GM12878 (cell line): Measurements from ENCODE around the gene RGSL1. TPM values are rescaled to one million over a fixed set of nuclear protein-coding genes. Genes with fewer than 3 reads are reported as not detected.
A peak's percentile ranks its signal among the peaks of the same experiment; 100 is the strongest.

Experiments
- ATAC-seq: fragments of 200-7000 bp; cut with Tn5 transposase; 3 replicates; pipeline ENCODE4 v1.9.1; 2020; ENCODE audit warnings: mild to moderate bottlenecking, moderate library complexity
- BruUV-seq: library from RNA; stranded (reverse); fragments of 400-500 nt; replicated peaks from 2 replicates; lab custom pipeline; 2021; lab: Mats Ljungman, UMichigan
- CTCF ChIA-PET: fragments of 300-600 bp; sonication (Branson Sonifier 250); formaldehyde crosslinking; extraction: SDS; loops from one replicate; lab custom pipeline; 2021; ENCODE audit warnings: inconsistent platforms; lab: Yijun Ruan, JAX
- POLR2A ChIA-PET: fragments of 350-600 bp; formaldehyde crosslinking; extraction: SDS; loops from one replicate; lab custom pipeline; 2021; ENCODE audit warnings: inconsistent platforms; lab: Charles Lee
- RAD21 ChIA-PET: fragments of 300-600 bp; sonication (Branson Sonifier 250); formaldehyde crosslinking; loops from one replicate; lab custom pipeline; 2023; ENCODE audit warnings: antibody characterized with exemption; ENCODE audit not compliant: unreplicated experiment; lab: Charles Lee
- SMC1A ChIA-PET: fragments of 300-600 bp; sonication (Branson Sonifier 250); formaldehyde crosslinking; loops from one replicate; lab custom pipeline; 2023; ENCODE audit not compliant: unreplicated experiment, uncharacterized antibody; lab: Charles Lee
- DNase-seq: peaks from one replicate; pipeline ENCODE4 v3.0.0-alpha.2; 2011; ENCODE audit warnings: low read depth, low spot score
- FAIRE-seq: peaks from 3 replicates; lab custom pipeline; 2011; peaks lifted over from hg19 to GRCh38; lab: Jason Lieb, UNC
- H2AFZ ChIP-seq: 2 replicates; pipeline ENCODE4 v1.6.0; 2011; ENCODE audit warnings: low read depth, low read length, control low read depth; ENCODE audit not compliant: control insufficient read depth
- H3K27ac ChIP-seq: 2 replicates; pipeline ENCODE4 v1.5.1; 2011; ENCODE audit warnings: control low read depth; ENCODE audit not compliant: control insufficient read depth, insufficient read depth
- H3K27me3 ChIP-seq, 2 experiments: replicated peaks in 1 of 2; 2 replicates each; pipeline versions ENCODE4 v1.6.0 to v1.6.1; 2011; ENCODE audit warnings: low read length in 1 of 2; ENCODE audit not compliant: control insufficient read depth in 2 of 2, insufficient read depth in 2 of 2
- H3K36me3 ChIP-seq, 2 experiments: 2 replicates each; pipeline ENCODE4 v1.5.1; 2011; ENCODE audit warnings: low read length in 1 of 2; ENCODE audit not compliant: control insufficient read depth in 2 of 2, insufficient read depth in 2 of 2
- H3K4me1 ChIP-seq: 2 replicates; pipeline ENCODE4 v1.6.1; 2011; ENCODE audit warnings: mild to moderate bottlenecking, low read length, moderate library complexity, mixed read lengths; ENCODE audit not compliant: control insufficient read depth, insufficient read depth
- H3K4me2 ChIP-seq: 2 replicates; pipeline ENCODE4 v1.6.0; 2011; ENCODE audit warnings: control low read depth; ENCODE audit not compliant: control insufficient read depth, insufficient read depth
- H3K4me3 ChIP-seq: fragments of 200-600 bp; sonication (generic); 2 replicates; pipeline ENCODE4 v1.5.1; 2016
- H3K79me2 ChIP-seq: 2 replicates; pipeline ENCODE4 v1.6.0; 2011; ENCODE audit warnings: low read length; ENCODE audit not compliant: control insufficient read depth, insufficient read depth
- H3K9ac ChIP-seq: 2 replicates; pipeline ENCODE4 v1.8.0; 2011; ENCODE audit warnings: low read length, control low read depth, mixed read lengths; ENCODE audit not compliant: control insufficient read depth, insufficient read depth
- H3K9me3 ChIP-seq: replicated peaks from 3 replicates; pipeline ENCODE4 v1.5.1; 2011; ENCODE audit warnings: mild to moderate bottlenecking, low read length; ENCODE audit not compliant: control insufficient read depth, insufficient read depth
- H4K20me1 ChIP-seq: 2 replicates; pipeline ENCODE4 v1.6.0; 2011; ENCODE audit not compliant: control insufficient read depth, insufficient read depth
- ATF2 ChIP-seq: IDR thresholded peaks from 2 replicates; pipeline ENCODE4 v1.6.1; 2012; ENCODE audit warnings: low read length, inconsistent platforms
- BMI1 ChIP-seq: fragments of 450-650 bp; IDR thresholded peaks from 2 replicates; pipeline ENCODE4 v1.6.1; 2016; ENCODE audit warnings: mild to moderate bottlenecking, moderate library complexity, borderline replicate concordance
- FOXM1 ChIP-seq: IDR thresholded peaks from 2 replicates; pipeline ENCODE4 v1.6.1; 2012; ENCODE audit warnings: low read depth, mild to moderate bottlenecking, inconsistent platforms, low read length, moderate library complexity
- HDGF ChIP-seq: fragments of 450-650 bp; IDR thresholded peaks from 2 replicates; pipeline ENCODE4 v1.6.1; 2016; ENCODE audit warnings: antibody characterized with exemption
- HSF1 ChIP-seq: fragments of 150-350 bp; IDR thresholded peaks from 2 replicates; pipeline ENCODE4 v1.6.1; 2014; ENCODE audit warnings: mild to moderate bottlenecking, low read depth, low read length
- IRF4 ChIP-seq: IDR thresholded peaks from 2 replicates; pipeline ENCODE4 v1.6.1; 2011; ENCODE audit warnings: low read depth, low read length
- PRDM15 ChIP-seq: fragments of 450-650 bp; formaldehyde crosslinking; IDR thresholded peaks from 2 replicates; pipeline ENCODE4 v1.4.0; 2020; ENCODE audit warnings: mild to moderate bottlenecking, moderate library complexity
- RAD21 ChIP-seq: IDR thresholded peaks from 2 replicates; pipeline ENCODE4 v1.6.1; 2011; ENCODE audit warnings: mild to moderate bottlenecking, low read depth, low read length, moderate library complexity; ENCODE audit not compliant: insufficient read depth
- RELA ChIP-seq: fragments of 450-650 bp; IDR thresholded peaks from 2 replicates; pipeline ENCODE4 v1.8.0; 2014; ENCODE audit warnings: borderline replicate concordance; ENCODE audit not compliant: partially characterized antibody
- SIX5 ChIP-seq: IDR thresholded peaks from 2 replicates; pipeline ENCODE4 v1.6.1; 2011; ENCODE audit warnings: mild to moderate bottlenecking, low read depth, low read length, moderate library complexity; ENCODE audit not compliant: severe bottlenecking
- TAF1 ChIP-seq: IDR thresholded peaks from 2 replicates; pipeline ENCODE4 v1.6.1; 2011; ENCODE audit warnings: mild to moderate bottlenecking, low read depth, low read length, borderline replicate concordance
- TCF7 ChIP-seq: IDR thresholded peaks from 2 replicates; pipeline ENCODE4 v1.6.1; 2014; ENCODE audit warnings: antibody characterized with exemption, borderline replicate concordance
- YY1 ChIP-seq: IDR thresholded peaks from 2 replicates; pipeline ENCODE4 v1.6.1; 2011; ENCODE audit warnings: low read depth, mild to moderate bottlenecking, low read length
- ZBTB40 ChIP-seq: fragments of 450-650 bp; IDR thresholded peaks from 2 replicates; pipeline ENCODE4 v1.6.1; 2016; ENCODE audit warnings: mild to moderate bottlenecking, moderate library complexity, borderline replicate concordance
- WGBS: methylation state at CpG from one replicate; pipeline ENCODE4 v1.1.6; 2016; ENCODE audit warnings: low lambda C conversion rate; ENCODE audit not compliant: insufficient replicate concordance, insufficient coverage; ENCODE audit errors: missing lambda C conversion rate; 5-methylcytosine and 5-hydroxymethylcytosine counted together
- in situ Hi-C: fragments of 300-500 bp; cut with MboI; formaldehyde crosslinking; loops from 9 replicates; pipeline ENCODE4 v1.14.3; 2018; ENCODE audit warnings: mixed read lengths
- intact Hi-C: fragments of 100-400 bp; cut with micrococcal nuclease; formaldehyde crosslinking; loops from one replicate; pipeline ENCODE4 v1.14.2; 2022; ENCODE audit not compliant: unreplicated experiment
- polyA plus RNA-seq, 11 experiments: library from polyadenylated mRNA; depleted of rRNA in 4 of 11; unstranded in 6 of 11; stranded (reverse) in 5 of 11; fragments of >200 nt; fragmentation: Nextera tagmentation in 4 of 11; fragmentation: Illumina TruSeq in 1 of 11; extraction: Ambion mirVana in 4 of 11; extraction: Trizol in 1 of 11; gene quantifications; 1 replicate in 1 of 11; 2 replicates in 10 of 11; pipeline versions ENCODE4 v1.2.1 to v1.2.3, GENCODE V29; 2011 to 2016; ENCODE audit warnings: inconsistent platforms in 2 of 11, missing spikeins in 2 of 11, low read depth in 1 of 11
- total RNA-seq, 4 experiments: library from RNA; depleted of rRNA in 3 of 4; stranded (reverse); fragments of >200 nt in 3 of 4; fragmentation: Illumina TruSeq in 1 of 4; extraction: Trizol in 1 of 4; gene quantifications; 2 replicates each; pipeline versions ENCODE4 v1.2.1 to v1.2.3, GENCODE V29; 2013 to 2021

The RGSL1 gene
- total and polyA plus RNA-seq, 10 of the 15 experiments (the other 5 are each of a cell fraction or from before 2014, with no cell fraction given): 0.05 to 0.28 (median 0.27) TPM; not detected in 5

- POLR2A ChIA-PET: no interaction called here
- peak; percentile 49; the same call in 2 of the 3 replicates for ATAC-seq
- no peak for DNase-seq
- no TSS peak for BruUV-seq
- in situ Hi-C loops: no loop called here
- H4K20me1 ChIP-seq: no peaks in the 10 kb centered on the region
- H3K4me1 ChIP-seq: no peaks in the 10 kb centered on the region
- H3K27me3 ChIP-seq: no peaks in the 10 kb centered on the region
- no peak overlapping the region for H2AFZ ChIP-seq
- H3K27ac ChIP-seq: no peak overlapping the region
- FAIRE-seq: no peak
- intact Hi-C loops: no loop called here
- H3K4me3 ChIP-seq: no peak overlapping the region
- CTCF ChIA-PET: interaction anchor here (0.8 to 1.3 kb wide), 3 partner anchors 8 to 262 kb away, joined by 3 to 5 read pairs (median 3); no protein-coding TSS in a partner anchor
- no peak overlapping the region for H3K4me2 ChIP-seq
- no peaks in the 10 kb centered on the region for H3K79me2 ChIP-seq
- RAD21 ChIA-PET: interaction anchor here (1.3 kb wide), 1 partner anchor 261 kb away, joined by 5 read pairs; no protein-coding TSS in a partner anchor
- SMC1A ChIA-PET: interaction anchor here (1.0 to 1.7 kb wide), 2 partner anchors 8 to 190 kb away, joined by 3 to 13 read pairs; no protein-coding TSS in a partner anchor
- no peaks in the 10 kb centered on the region for H3K36me3 ChIP-seq
- H3K9me3 ChIP-seq: no peaks in the 10 kb centered on the region; the same call in 2 of the 3 replicates
- WGBS: 0% methylated on average over 1 of the region's 1 CpG
- no peak overlapping the region for H3K9ac ChIP-seq
- TF ChIP-seq RELA: no peak
- TF ChIP-seq YY1: no peak
- no peak for TF ChIP-seq ZBTB40
- no peak for TF ChIP-seq TCF7
- TF ChIP-seq HDGF: no peak
- TF ChIP-seq HSF1: no peak
- TF ChIP-seq BMI1: no peak
- 0 out of 2 replicates have a peak, but pooled peaks have one; percentile 4 for TF ChIP-seq RAD21
- TF ChIP-seq TAF1: no peak
- no peak for TF ChIP-seq SIX5
- TF ChIP-seq IRF4: no peak
- TF ChIP-seq FOXM1: no peak
- no peak for TF ChIP-seq ATF2
- no peak for TF ChIP-seq PRDM15 (CRISPR knock-in tag)
Observed at GRCh38 chr1:182404781-182405180, 45.2 kb upstream of the RGSL1 start.
